ENCODE results near the gene SULT1A2.
"Not testable (repeated sequence)": the region's sequence is repeated elsewhere in the genome, so short reads cannot be mapped to it uniquely, and the experiment has no call there.

SULT1A2 gene

DNA sequence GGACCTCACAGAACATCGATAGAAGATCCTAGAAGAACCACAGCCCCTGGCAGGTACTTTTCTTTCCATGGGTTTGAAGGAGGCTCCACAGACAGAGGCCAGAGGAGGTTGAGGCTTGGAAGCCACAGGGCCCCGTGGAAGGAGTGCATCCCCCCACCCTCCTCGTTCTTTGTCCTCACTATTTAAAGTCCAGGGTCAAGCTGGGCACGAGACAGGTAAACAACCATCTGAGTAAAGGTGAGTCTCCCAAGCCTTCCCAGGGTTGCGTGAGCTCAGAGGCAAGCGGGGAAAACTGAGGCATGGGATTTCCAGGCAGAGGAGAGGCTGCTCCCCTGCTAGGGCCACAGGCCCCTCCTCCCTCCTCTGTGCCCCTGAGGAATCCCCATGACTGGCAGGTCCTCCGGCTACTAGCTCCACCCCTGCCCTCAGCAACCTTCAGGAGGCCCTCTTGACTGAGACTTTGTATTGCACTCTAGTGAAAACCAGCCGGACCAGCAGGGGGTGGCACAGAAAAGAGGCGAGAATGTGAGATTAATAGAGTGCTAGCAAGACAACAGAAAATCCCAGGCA, 927 bp upstream of the SULT1A2 start:
- in situ Hi-C loops (cut with HindIII; ENCODE audit: low pct_ligation_motif_present, low sequenced_read_pairs) = no loop called here

DNA sequence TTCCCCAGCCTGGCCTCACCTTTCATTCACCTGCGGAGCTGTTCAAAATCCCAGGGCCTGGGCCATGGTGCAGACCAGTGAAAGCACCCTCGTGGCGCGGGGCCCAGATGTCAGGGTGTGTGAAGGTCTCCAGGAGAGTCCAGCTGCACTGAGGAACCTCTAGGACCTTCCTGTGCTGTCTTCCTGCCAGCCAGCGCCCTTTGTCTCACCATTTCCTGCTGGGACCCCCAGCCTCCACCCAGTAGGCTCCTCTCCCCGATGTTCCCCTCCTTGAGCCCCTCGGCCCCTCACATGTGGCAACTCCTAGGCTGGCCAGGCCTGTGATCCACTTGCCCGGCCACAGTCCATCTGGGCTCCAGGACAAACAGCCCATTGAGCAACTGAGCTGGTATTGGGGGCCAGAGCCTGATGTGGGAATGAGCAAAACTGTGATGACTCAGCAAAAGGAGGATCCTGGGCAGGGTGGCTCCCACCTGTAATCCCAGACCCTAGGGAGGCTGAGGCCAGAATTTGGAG, 677 bp downstream of the SULT1A2 start:
- Histone ChIP-seq H3K27me3 (replicated peaks) (no peaks in the 10 kb centered on the region), H3K4me3 (ENCODE audit: low read depth, low read length) (no peak overlapping the region), H3K36me3 (replicated peaks) (no peaks in the 10 kb centered on the region), H3K27ac (no peak overlapping the region)
- in situ Hi-C loops (cut with HindIII; ENCODE audit: low pct_ligation_motif_present, low sequenced_read_pairs) = no loop called here
- DNase-seq = no peak
- TF ChIP-seq, protein P1, sequence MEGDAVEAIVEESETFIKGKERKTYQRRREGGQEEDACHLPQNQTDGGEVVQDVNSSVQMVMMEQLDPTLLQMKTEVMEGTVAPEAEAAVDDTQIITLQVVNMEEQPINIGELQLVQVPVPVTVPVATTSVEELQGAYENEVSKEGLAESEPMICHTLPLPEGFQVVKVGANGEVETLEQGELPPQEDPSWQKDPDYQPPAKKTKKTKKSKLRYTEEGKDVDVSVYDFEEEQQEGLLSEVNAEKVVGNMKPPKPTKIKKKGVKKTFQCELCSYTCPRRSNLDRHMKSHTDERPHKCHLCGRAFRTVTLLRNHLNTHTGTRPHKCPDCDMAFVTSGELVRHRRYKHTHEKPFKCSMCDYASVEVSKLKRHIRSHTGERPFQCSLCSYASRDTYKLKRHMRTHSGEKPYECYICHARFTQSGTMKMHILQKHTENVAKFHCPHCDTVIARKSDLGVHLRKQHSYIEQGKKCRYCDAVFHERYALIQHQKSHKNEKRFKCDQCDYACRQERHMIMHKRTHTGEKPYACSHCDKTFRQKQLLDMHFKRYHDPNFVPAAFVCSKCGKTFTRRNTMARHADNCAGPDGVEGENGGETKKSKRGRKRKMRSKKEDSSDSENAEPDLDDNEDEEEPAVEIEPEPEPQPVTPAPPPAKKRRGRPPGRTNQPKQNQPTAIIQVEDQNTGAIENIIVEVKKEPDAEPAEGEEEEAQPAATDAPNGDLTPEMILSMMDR (IDR thresholded peaks at IDR 0.05; ENCODE audit: low read depth, low read length, missing control alignments) = no peak

More for the DNA sequence above, 927 bp upstream of the SULT1A2 start:
- Histone ChIP-seq H3K36me3 (replicated peaks) (no peaks in the 10 kb centered on the region), H3K27me3 (replicated peaks) (peaks cover 4% of the 10 kb centered on the region), H3K4me3 (ENCODE audit: low read depth, low read length) (no peak overlapping the region), H3K27ac (no peak overlapping the region)
- DNase-seq = no peak
- TF ChIP-seq, protein P1 (IDR thresholded peaks at IDR 0.05; ENCODE audit: low read depth, low read length, missing control alignments) = peak; percentile 3

DNA sequence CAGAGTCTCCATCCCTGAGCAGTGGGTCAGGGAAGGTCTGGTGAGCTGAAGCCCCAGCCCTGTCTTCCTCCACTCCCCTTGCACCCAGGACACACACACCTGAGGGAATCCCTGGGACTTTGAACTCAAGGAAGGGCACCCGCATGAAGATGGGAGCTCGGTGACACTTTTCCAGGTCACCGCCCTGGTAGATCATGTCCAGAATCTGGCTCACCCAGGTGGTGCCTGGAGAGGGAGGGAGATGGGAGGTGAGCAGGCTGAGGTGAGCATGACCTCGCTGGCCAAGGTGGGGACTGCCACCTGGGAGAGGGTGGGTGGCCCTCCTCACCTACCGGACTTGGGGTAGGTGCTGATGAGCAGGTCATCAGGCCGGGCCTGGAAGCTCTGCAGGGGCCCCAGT, 1.4 kb downstream of the SULT1A2 start:
- H3K27me3 ChIP-seq (replicated peaks); H3K27ac ChIP-seq; DNase-seq; in situ Hi-C loops (cut with HindIII; ENCODE audit: low pct_ligation_motif_present, low sequenced_read_pairs); H3K36me3 ChIP-seq (replicated peaks); H3K4me3 ChIP-seq (ENCODE audit: low read depth, low read length): not testable (repeated sequence)

DNA sequence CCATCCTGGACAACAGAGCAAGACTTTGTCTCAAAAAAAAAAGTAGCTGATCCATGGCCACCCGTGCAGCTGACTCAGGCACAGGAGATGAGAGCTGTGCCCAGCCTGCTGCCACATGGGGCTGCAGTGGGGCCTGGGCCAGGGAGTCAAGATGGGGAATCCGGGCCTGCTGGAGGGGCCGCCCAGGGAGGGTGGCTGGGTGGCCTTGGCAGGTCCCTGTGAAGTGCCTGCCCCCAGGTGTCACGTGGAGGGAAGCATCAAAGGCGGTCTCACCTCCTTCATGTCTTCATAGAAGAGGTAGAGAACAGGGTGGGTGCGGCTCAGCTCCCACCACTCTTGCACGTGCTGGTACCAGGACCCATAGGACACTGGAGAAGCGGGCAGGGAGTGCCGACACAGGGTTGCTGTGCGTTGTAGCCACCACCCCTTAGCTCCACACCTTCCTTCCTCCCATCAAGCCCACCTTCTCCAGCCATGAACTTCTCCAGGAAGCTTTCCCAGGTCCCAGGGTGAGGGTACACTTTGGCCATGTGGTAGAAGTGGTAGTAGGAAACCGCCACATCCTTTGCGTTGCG, 3.8 kb downstream of the SULT1A2 start:
- no peak overlapping the region for H3K4me3 ChIP-seq (ENCODE audit: low read depth, low read length)
- TF ChIP-seq, protein P1 (IDR thresholded peaks at IDR 0.05; ENCODE audit: low read depth, low read length, missing control alignments) = no peak
- in situ Hi-C loops (cut with HindIII; ENCODE audit: low pct_ligation_motif_present, low sequenced_read_pairs) = no loop called here

DNA sequence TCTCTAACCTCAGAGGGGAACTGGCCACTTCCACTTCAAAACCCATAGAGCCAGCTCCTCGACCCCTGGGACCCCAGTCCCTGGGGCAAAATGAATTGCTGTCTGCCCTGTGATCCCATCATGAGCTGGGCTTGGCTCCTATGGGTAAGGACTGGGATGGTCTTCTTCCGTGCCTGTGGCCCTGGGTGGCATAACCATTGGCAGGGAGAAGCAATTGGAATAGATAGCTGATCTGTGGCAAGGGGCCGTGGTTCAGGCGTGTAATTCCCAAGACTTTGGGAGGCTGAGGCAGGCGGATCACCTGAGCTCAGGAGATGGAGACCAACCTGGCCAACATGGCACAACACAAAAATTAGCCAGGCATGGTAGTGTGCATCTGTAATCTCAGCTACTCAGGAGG, 4.3 kb downstream of the SULT1A2 start:
- in situ Hi-C loops (cut with HindIII; ENCODE audit: low pct_ligation_motif_present, low sequenced_read_pairs) = no loop called here
- H3K4me3 ChIP-seq (ENCODE audit: low read depth, low read length) = no peak overlapping the region
- peaks cover 6% of the 10 kb centered on the region for H3K36me3 ChIP-seq (replicated peaks)
- H3K27ac ChIP-seq = no peak overlapping the region
- TF ChIP-seq, protein P1 (IDR thresholded peaks at IDR 0.05; ENCODE audit: low read depth, low read length, missing control alignments) = no peak
- DNase-seq = no peak
- no peaks in the 10 kb centered on the region for H3K27me3 ChIP-seq (replicated peaks)

More for the DNA sequence above, 3.8 kb downstream of the SULT1A2 start:
- no peak for DNase-seq
- no peaks in the 10 kb centered on the region for H3K27me3 ChIP-seq (replicated peaks)
- peaks cover 6% of the 10 kb centered on the region for H3K36me3 ChIP-seq (replicated peaks)
- H3K27ac ChIP-seq = no peak overlapping the region

DNA sequence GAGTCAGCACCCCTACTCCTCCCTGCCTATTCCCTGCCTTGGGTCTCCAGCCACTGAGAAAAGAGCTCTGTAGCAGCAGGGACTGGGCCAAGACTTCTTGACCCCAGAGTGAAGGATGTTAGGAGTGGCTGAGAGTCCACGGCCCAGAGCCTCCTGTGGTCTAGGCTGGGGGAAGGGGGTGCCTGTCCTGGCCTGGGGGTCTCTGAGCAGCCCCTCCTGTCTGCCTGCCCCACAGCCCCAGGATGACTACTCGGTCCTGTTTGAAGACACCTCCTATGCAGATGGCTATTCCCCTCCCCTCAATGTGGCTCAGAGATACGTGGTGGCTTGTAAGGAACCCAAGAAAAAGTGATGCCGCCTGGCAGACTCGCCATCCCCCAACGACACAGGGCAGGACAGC, 5.5 kb downstream of the SULT1A2 start:
- in situ Hi-C loops (cut with HindIII; ENCODE audit: low pct_ligation_motif_present, low sequenced_read_pairs) = no loop called here
- Histone ChIP-seq H3K4me3 (ENCODE audit: low read depth, low read length) (no peak overlapping the region), H3K27ac (no peak overlapping the region), H3K27me3 (replicated peaks) (no peaks in the 10 kb centered on the region), H3K36me3 (replicated peaks) (peaks cover 6% of the 10 kb centered on the region)
- no peak for DNase-seq
- TF ChIP-seq, protein P1 (IDR thresholded peaks at IDR 0.05; ENCODE audit: low read depth, low read length, missing control alignments) = no peak
